WTC11 (cell line): ENCODE results near the gene SKAP2. TPM values are rescaled to one million over a fixed set of nuclear protein-coding genes. Genes with fewer than 3 reads are reported as not detected.

Experiments used
- ATAC-seq: fragments of 200-7000 bp; cut with Tn5 transposase; 2 replicates; pipeline ENCODE4 v1.10.0; 2021; ENCODE audit warnings: mild to moderate bottlenecking, moderate library complexity
- CTCF ChIA-PET: fragments of 300-600 bp; sonication (Branson Sonifier 250); formaldehyde crosslinking; loops from one replicate; lab custom pipeline; 2021; ENCODE audit warnings: antibody characterized with exemption; lab: Charles Lee
- POLR2A ChIA-PET: fragments of 350-600 bp; sonication (Branson Sonifier 250); formaldehyde crosslinking; loops from one replicate; lab custom pipeline; 2021; ENCODE audit warnings: antibody characterized with exemption; lab: Charles Lee
- DNase-seq: peaks from one replicate; pipeline ENCODE4 v3.0.0; 2021; ENCODE audit warnings: low spot score
- H3K27ac Mint-ChIP-seq: 2 replicates; pipeline ENCODE4 v1.8.0; 2021; ENCODE audit warnings: mixed read lengths
- H3K27me3 Mint-ChIP-seq: 2 replicates; pipeline ENCODE4 v1.8.0; 2021; ENCODE audit warnings: low read depth, mild to moderate bottlenecking, moderate library complexity, mixed read lengths
- H3K36me3 Mint-ChIP-seq: 2 replicates; pipeline ENCODE4 v1.8.0; 2021; ENCODE audit warnings: mixed read lengths
- H3K4me1 Mint-ChIP-seq: 2 replicates; pipeline ENCODE4 v1.8.0; 2022; ENCODE audit warnings: mixed read lengths
- H3K4me3 Mint-ChIP-seq: 2 replicates; pipeline ENCODE4 v1.8.0; 2021; ENCODE audit warnings: mild to moderate bottlenecking, moderate library complexity, mixed read lengths
- H3K9me3 Mint-ChIP-seq: 2 replicates; pipeline ENCODE4 v1.8.0; 2021; ENCODE audit warnings: mixed read lengths
- CBFB ChIP-seq: sonication (generic); formaldehyde crosslinking; IDR thresholded peaks from 2 replicates; pipeline ENCODE4 v1.8.1; 2022; ENCODE audit warnings: mild to moderate bottlenecking, low read depth, missing genetic modification reagents
- CREM ChIP-seq: sonication (generic); formaldehyde crosslinking; IDR thresholded peaks from 2 replicates; pipeline ENCODE4 v1.8.1; 2022; ENCODE audit warnings: mild to moderate bottlenecking, missing genetic modification reagents, moderate library complexity
- ELF4 ChIP-seq: sonication (generic); formaldehyde crosslinking; IDR thresholded peaks from 2 replicates; pipeline ENCODE4 v1.8.1; 2022; ENCODE audit warnings: low read depth, mild to moderate bottlenecking, moderate library complexity, missing genetic modification reagents
- EMX1 ChIP-seq: fragments of 250-450 bp; sonication (Bioruptor Pico); IDR thresholded peaks from 2 replicates; pipeline ENCODE4 v1.8.0; 2021; ENCODE audit warnings: mild to moderate bottlenecking
- FOXK1 ChIP-seq: sonication (generic); formaldehyde crosslinking; IDR thresholded peaks from 2 replicates; pipeline ENCODE4 v1.8.0; 2022; ENCODE audit warnings: mild to moderate bottlenecking, moderate library complexity, missing genetic modification reagents
- GTF2I ChIP-seq: fragments of 250-450 bp; sonication (Bioruptor Pico); conservative IDR thresholded peaks from 2 replicates; pipeline ENCODE4 v1.4.0; 2021; ENCODE audit warnings: mild to moderate bottlenecking
- HMGA2 ChIP-seq: fragments of 250-450 bp; sonication (Bioruptor Pico); IDR thresholded peaks from 2 replicates; pipeline ENCODE4 v1.4.0; 2021; ENCODE audit warnings: mild to moderate bottlenecking, moderate library complexity
- MYBL2 ChIP-seq: sonication (generic); formaldehyde crosslinking; IDR thresholded peaks from 2 replicates; pipeline ENCODE4 v1.8.1; 2023; ENCODE audit warnings: mild to moderate bottlenecking, moderate library complexity, missing genetic modification reagents
- NFATC4 ChIP-seq: fragments of 250-450 bp; sonication (Bioruptor Pico); IDR thresholded peaks from 2 replicates; pipeline ENCODE4 v1.9.0; 2021; ENCODE audit warnings: mild to moderate bottlenecking
- NR1H2 ChIP-seq: sonication (generic); formaldehyde crosslinking; IDR thresholded peaks from 2 replicates; pipeline ENCODE4 v1.9.0; 2021; ENCODE audit warnings: mild to moderate bottlenecking, moderate library complexity, missing genetic modification reagents
- NR3C1 ChIP-seq: sonication (generic); formaldehyde crosslinking; conservative IDR thresholded peaks from 2 replicates; pipeline ENCODE4 v1.8.1; 2023; ENCODE audit warnings: low read depth, mild to moderate bottlenecking, missing genetic modification reagents
- OVOL2 ChIP-seq: fragments of 250-450 bp; sonication (Bioruptor Pico); IDR thresholded peaks from 2 replicates; pipeline ENCODE4 v1.9.0; 2021; ENCODE audit warnings: mild to moderate bottlenecking, borderline replicate concordance
- SMAD4 ChIP-seq: sonication (generic); formaldehyde crosslinking; IDR thresholded peaks from 2 replicates; pipeline ENCODE4 v1.8.0; 2022; ENCODE audit warnings: mild to moderate bottlenecking, missing genetic modification reagents
- TEAD4 ChIP-seq: sonication (generic); formaldehyde crosslinking; IDR thresholded peaks from 2 replicates; pipeline ENCODE4 v1.8.0; 2022; ENCODE audit warnings: mild to moderate bottlenecking, missing genetic modification reagents
- ZNF121 ChIP-seq: sonication (generic); formaldehyde crosslinking; IDR thresholded peaks from 2 replicates; pipeline ENCODE4 v1.8.0; 2023; ENCODE audit warnings: missing genetic modification reagents
- ZNF232 ChIP-seq: sonication (generic); formaldehyde crosslinking; IDR thresholded peaks from 2 replicates; pipeline ENCODE4 v1.8.0; 2022; ENCODE audit warnings: mild to moderate bottlenecking, missing genetic modification reagents
- total RNA-seq: library from RNA; stranded (reverse); gene quantifications from 3 replicates; pipeline ENCODE4 v1.2.3, GENCODE V29; 2021
- TF ChIP-seq, protein P1 (sequence below): sonication (generic); formaldehyde crosslinking; IDR thresholded peaks from 2 replicates; pipeline ENCODE4 v1.8.0; 2022; ENCODE audit warnings: mild to moderate bottlenecking, missing genetic modification reagents
- TF ChIP-seq, protein P2 (sequence below): sonication (generic); formaldehyde crosslinking; IDR thresholded peaks from 2 replicates; pipeline ENCODE4 v1.8.1; 2022; ENCODE audit warnings: low read depth, mild to moderate bottlenecking, moderate library complexity, missing genetic modification reagents, borderline replicate concordance
- TF ChIP-seq, protein P3 (sequence below): sonication (generic); formaldehyde crosslinking; conservative IDR thresholded peaks from 2 replicates; pipeline ENCODE4 v1.8.1; 2022; ENCODE audit warnings: mild to moderate bottlenecking, missing genetic modification reagents
- TF ChIP-seq, protein P4 (sequence below): fragments of 250-450 bp; sonication (Bioruptor Pico); IDR thresholded peaks from 2 replicates; pipeline ENCODE4 v1.9.0; 2021; ENCODE audit warnings: moderate library complexity, mild to moderate bottlenecking, inconsistent platforms, borderline replicate concordance
- TF ChIP-seq, protein P5 (sequence below): fragments of 250-450 bp; sonication (Bioruptor Pico); IDR thresholded peaks from 2 replicates; pipeline ENCODE4 v1.9.0; 2021; ENCODE audit warnings: mild to moderate bottlenecking, borderline replicate concordance
- TF ChIP-seq, protein P6 (sequence below): fragments of 250-450 bp; sonication (Bioruptor Pico); IDR thresholded peaks from 2 replicates; pipeline ENCODE4 v2.1.2; 2022; ENCODE audit warnings: mild to moderate bottlenecking, moderate library complexity
- TF ChIP-seq, protein P7 (sequence below): sonication (generic); formaldehyde crosslinking; IDR thresholded peaks from 2 replicates; pipeline ENCODE4 v1.8.1; 2023; ENCODE audit warnings: mild to moderate bottlenecking, missing genetic modification reagents

Gene SKAP2
- total RNA-seq, 1 experiment from 2014 or later, result 2.5 TPM

DNA sequence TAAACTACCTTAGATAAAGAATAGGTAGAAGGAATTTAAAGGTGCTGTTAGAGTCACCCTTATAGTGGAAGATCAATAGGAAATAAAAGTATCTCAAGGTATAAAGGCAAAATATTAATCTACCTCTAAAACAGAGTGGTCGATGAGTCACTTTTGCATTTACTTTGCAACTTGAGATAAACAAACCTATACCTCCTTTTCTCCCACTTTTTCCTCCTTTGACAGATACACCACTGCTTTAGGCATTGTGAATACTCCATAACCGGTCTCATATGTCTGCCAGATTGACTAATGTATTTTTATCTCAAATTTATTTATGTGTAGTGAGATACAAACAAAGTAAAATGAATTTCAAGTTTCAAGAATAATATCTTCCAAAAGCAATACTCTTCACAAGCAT, 193.5 kb downstream of the SKAP2 start:
- Mint-ChIP-seq H3K27me3 (no peaks in the 10 kb centered on the region), H3K27ac (no peak overlapping the region), H3K9me3 (no peaks in the 10 kb centered on the region), H3K36me3 (no peaks in the 10 kb centered on the region), H3K4me3 (no peak overlapping the region), H3K4me1 (peaks cover 9% of the 10 kb centered on the region)
- POLR2A ChIA-PET, result no interaction called here
- TF ChIP-seq NR1H2, result no peak
- TF ChIP-seq, protein P1, sequence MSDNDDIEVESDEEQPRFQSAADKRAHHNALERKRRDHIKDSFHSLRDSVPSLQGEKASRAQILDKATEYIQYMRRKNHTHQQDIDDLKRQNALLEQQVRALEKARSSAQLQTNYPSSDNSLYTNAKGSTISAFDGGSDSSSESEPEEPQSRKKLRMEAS, result no peak
- TF ChIP-seq HMGA2 (CRISPR knock-in tag), result no peak
- TF ChIP-seq, protein P2, sequence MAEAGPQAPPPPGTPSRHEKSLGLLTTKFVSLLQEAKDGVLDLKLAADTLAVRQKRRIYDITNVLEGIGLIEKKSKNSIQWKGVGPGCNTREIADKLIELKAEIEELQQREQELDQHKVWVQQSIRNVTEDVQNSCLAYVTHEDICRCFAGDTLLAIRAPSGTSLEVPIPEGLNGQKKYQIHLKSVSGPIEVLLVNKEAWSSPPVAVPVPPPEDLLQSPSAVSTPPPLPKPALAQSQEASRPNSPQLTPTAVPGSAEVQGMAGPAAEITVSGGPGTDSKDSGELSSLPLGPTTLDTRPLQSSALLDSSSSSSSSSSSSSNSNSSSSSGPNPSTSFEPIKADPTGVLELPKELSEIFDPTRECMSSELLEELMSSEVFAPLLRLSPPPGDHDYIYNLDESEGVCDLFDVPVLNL (CRISPR knock-in tag), result no peak
- TF ChIP-seq TEAD4, result no peak
- TF ChIP-seq, protein P3, sequence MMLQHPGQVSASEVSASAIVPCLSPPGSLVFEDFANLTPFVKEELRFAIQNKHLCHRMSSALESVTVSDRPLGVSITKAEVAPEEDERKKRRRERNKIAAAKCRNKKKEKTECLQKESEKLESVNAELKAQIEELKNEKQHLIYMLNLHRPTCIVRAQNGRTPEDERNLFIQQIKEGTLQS (CRISPR knock-in tag), result no peak
- TF ChIP-seq NFATC4 (CRISPR knock-in tag), result no peak
- TF ChIP-seq OVOL2, result no peak
- TF ChIP-seq, protein P4, sequence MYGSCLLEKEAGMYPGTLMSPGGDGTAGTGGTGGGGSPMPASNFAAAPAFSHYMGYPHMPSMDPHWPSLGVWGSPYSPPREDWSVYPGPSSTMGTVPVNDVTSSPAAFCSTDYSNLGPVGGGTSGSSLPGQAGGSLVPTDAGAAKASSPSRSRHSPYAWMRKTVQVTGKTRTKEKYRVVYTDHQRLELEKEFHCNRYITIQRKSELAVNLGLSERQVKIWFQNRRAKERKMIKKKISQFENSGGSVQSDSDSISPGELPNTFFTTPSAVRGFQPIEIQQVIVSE (CRISPR knock-in tag), result no peak
- no peak for TF ChIP-seq ZNF232 (CRISPR knock-in tag)
- no peak for TF ChIP-seq NR3C1 (CRISPR knock-in tag)
- no peak for TF ChIP-seq ZNF121 (CRISPR knock-in tag)
- no peak for TF ChIP-seq SMAD4 (CRISPR knock-in tag)
- TF ChIP-seq CBFB, result no peak
- TF ChIP-seq, protein P5, sequence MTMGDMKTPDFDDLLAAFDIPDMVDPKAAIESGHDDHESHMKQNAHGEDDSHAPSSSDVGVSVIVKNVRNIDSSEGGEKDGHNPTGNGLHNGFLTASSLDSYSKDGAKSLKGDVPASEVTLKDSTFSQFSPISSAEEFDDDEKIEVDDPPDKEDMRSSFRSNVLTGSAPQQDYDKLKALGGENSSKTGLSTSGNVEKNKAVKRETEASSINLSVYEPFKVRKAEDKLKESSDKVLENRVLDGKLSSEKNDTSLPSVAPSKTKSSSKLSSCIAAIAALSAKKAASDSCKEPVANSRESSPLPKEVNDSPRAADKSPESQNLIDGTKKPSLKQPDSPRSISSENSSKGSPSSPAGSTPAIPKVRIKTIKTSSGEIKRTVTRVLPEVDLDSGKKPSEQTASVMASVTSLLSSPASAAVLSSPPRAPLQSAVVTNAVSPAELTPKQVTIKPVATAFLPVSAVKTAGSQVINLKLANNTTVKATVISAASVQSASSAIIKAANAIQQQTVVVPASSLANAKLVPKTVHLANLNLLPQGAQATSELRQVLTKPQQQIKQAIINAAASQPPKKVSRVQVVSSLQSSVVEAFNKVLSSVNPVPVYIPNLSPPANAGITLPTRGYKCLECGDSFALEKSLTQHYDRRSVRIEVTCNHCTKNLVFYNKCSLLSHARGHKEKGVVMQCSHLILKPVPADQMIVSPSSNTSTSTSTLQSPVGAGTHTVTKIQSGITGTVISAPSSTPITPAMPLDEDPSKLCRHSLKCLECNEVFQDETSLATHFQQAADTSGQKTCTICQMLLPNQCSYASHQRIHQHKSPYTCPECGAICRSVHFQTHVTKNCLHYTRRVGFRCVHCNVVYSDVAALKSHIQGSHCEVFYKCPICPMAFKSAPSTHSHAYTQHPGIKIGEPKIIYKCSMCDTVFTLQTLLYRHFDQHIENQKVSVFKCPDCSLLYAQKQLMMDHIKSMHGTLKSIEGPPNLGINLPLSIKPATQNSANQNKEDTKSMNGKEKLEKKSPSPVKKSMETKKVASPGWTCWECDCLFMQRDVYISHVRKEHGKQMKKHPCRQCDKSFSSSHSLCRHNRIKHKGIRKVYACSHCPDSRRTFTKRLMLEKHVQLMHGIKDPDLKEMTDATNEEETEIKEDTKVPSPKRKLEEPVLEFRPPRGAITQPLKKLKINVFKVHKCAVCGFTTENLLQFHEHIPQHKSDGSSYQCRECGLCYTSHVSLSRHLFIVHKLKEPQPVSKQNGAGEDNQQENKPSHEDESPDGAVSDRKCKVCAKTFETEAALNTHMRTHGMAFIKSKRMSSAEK (CRISPR knock-in tag), result no peak
- TF ChIP-seq, protein P6, sequence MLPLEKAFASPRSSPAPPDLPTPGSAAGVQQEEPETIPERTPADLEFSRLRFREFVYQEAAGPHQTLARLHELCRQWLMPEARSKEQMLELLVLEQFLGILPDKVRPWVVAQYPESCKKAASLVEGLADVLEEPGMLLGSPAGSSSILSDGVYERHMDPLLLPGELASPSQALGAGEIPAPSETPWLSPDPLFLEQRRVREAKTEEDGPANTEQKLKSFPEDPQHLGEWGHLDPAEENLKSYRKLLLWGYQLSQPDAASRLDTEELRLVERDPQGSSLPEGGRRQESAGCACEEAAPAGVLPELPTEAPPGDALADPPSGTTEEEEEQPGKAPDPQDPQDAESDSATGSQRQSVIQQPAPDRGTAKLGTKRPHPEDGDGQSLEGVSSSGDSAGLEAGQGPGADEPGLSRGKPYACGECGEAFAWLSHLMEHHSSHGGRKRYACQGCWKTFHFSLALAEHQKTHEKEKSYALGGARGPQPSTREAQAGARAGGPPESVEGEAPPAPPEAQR, result no peak
- ATAC-seq (no peak), DNase-seq (no peak)
- CTCF ChIA-PET, result interaction anchor here (1.0 to 1.3 kb wide), 2 partner anchors 777 to 778 kb away, joined by 3 read pairs; no protein-coding TSS in a partner anchor

DNA sequence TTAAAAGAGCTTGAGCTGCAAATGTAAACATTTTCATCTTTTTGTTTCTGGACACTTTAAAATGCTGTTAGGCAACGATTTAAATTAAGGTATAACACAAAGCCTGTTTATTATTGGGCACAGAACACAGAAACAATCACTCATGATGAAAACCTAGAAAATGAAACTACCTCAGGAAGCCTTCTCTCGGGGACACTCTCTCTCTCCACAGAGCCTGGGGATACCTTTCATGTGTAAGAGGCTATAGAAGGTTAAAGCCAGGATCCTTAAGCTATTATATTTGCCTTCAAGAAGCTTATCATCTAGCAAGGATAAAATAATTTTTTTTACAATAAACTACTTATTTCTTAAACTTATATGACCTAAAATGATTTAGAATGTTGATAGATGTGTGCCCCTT, 194.1 kb downstream of the SKAP2 start:
- TF ChIP-seq, protein P7, sequence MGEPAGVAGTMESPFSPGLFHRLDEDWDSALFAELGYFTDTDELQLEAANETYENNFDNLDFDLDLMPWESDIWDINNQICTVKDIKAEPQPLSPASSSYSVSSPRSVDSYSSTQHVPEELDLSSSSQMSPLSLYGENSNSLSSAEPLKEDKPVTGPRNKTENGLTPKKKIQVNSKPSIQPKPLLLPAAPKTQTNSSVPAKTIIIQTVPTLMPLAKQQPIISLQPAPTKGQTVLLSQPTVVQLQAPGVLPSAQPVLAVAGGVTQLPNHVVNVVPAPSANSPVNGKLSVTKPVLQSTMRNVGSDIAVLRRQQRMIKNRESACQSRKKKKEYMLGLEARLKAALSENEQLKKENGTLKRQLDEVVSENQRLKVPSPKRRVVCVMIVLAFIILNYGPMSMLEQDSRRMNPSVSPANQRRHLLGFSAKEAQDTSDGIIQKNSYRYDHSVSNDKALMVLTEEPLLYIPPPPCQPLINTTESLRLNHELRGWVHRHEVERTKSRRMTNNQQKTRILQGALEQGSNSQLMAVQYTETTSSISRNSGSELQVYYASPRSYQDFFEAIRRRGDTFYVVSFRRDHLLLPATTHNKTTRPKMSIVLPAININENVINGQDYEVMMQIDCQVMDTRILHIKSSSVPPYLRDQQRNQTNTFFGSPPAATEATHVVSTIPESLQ (CRISPR knock-in tag), result no peak
- TF ChIP-seq MYBL2 (CRISPR knock-in tag) (no peak), CREM (CRISPR knock-in tag) (no peak), EMX1 (CRISPR knock-in tag) (no peak), GTF2I (CRISPR knock-in tag) (no peak), ELF4 (CRISPR knock-in tag) (no peak), FOXK1 (CRISPR knock-in tag) (no peak)
- TF ChIP-seq, all 79 proteins: peak for 0
- Mint-ChIP-seq H3K9me3 (no peaks in the 10 kb centered on the region), H3K27me3 (no peaks in the 10 kb centered on the region), H3K36me3 (no peaks in the 10 kb centered on the region), H3K4me3 (no peak overlapping the region), H3K4me1 (peaks cover 9% of the 10 kb centered on the region), H3K27ac (no peak overlapping the region)
- POLR2A ChIA-PET, result no interaction called here
- ATAC-seq (no peak), DNase-seq (no peak)
- CTCF ChIA-PET, result interaction anchor here (1.0 to 1.5 kb wide), 4 partner anchors 11 to 778 kb away, joined by 3 to 9 read pairs (median 3); no protein-coding TSS in a partner anchor
